ENCODE measurements around the gene PCNX2. TPM values are rescaled to one million over a fixed set of nuclear protein-coding genes. Genes with fewer than 3 reads are reported as not detected.

The PCNX2 gene
- total RNA-seq, 1 experiment from 2014 or later = 50.8 TPM

GRCh38 chr1:233289676-233290075, 5.8 kb downstream of the PCNX2 start (continued):
- no peak for TF ChIP-seq ZNF532 (CRISPR knock-in tag; IDR thresholded peaks at IDR 0.05; ENCODE audit: borderline replicate concordance)
- TF ChIP-seq MLX (CRISPR knock-in tag; IDR thresholded peaks at IDR 0.05) = no peak
- no peak for TF ChIP-seq E2F5 (CRISPR knock-in tag; IDR thresholded peaks at IDR 0.05)
- no peak for TF ChIP-seq ATF6 (CRISPR knock-in tag; IDR thresholded peaks at IDR 0.05)
- 0 out of 2 replicates have a peak, but pooled peaks have one; percentile 49 for TF ChIP-seq NFE2L1 (CRISPR knock-in tag; IDR thresholded peaks at IDR 0.05)
- TF ChIP-seq IRF2 (CRISPR knock-in tag; IDR thresholded peaks at IDR 0.05; ENCODE audit: borderline replicate concordance, low read depth) = no peak
- TF ChIP-seq CREB1 (CRISPR knock-in tag; IDR thresholded peaks at IDR 0.05) = no peak
- TF ChIP-seq MAX (CRISPR knock-in tag; IDR thresholded peaks at IDR 0.05) = peak; percentile 77; the same call in 1 of the 2 replicates
- TF ChIP-seq CREM (CRISPR knock-in tag; IDR thresholded peaks at IDR 0.05) = no peak
- TF ChIP-seq ATF2 (CRISPR knock-in tag; IDR thresholded peaks at IDR 0.05; ENCODE audit: borderline replicate concordance, low read depth) = no peak
- peak; percentile 77; the same call in 1 of the 2 replicates for TF ChIP-seq SMAD3 (CRISPR knock-in tag; IDR thresholded peaks at IDR 0.05; ENCODE audit: borderline replicate concordance)
- TF ChIP-seq ZNF281 (CRISPR knock-in tag; IDR thresholded peaks at IDR 0.05) = peak; percentile 70; the same call in 1 of the 2 replicates
- TF ChIP-seq FOXJ3 (CRISPR knock-in tag; IDR thresholded peaks at IDR 0.05; ENCODE audit: borderline replicate concordance) = no peak
- no peak for TF ChIP-seq HMGA2 (CRISPR knock-in tag; IDR thresholded peaks at IDR 0.05)
- TF ChIP-seq ZNF671 (CRISPR knock-in tag; IDR thresholded peaks at IDR 0.05) = no peak
- no peak for TF ChIP-seq ELF4 (CRISPR knock-in tag; IDR thresholded peaks at IDR 0.05; ENCODE audit: low read depth)
- no peak for TF ChIP-seq JUN (CRISPR knock-in tag; IDR thresholded peaks at IDR 0.05)
- TF ChIP-seq ZNF317 (CRISPR knock-in tag; IDR thresholded peaks at IDR 0.05; ENCODE audit: borderline replicate concordance, low read depth) = no peak
- TF ChIP-seq SMAD4 (CRISPR knock-in tag; IDR thresholded peaks at IDR 0.05) = no peak
- no peak for TF ChIP-seq ZSCAN18 (CRISPR knock-in tag; IDR thresholded peaks at IDR 0.05)
- no peak for TF ChIP-seq ZNF138 (CRISPR knock-in tag; conservative IDR thresholded peaks at IDR 0.05)
- no peak for TF ChIP-seq TP53 (CRISPR knock-in tag; IDR thresholded peaks at IDR 0.05)
- TF ChIP-seq ZNF232 (CRISPR knock-in tag; IDR thresholded peaks at IDR 0.05) = no peak
- no peak for TF ChIP-seq ZNF512 (CRISPR knock-in tag; IDR thresholded peaks at IDR 0.05; ENCODE audit: borderline replicate concordance)
- 0 out of 2 replicates have a peak, but pooled peaks have one; percentile 27 for TF ChIP-seq TEAD4 (CRISPR knock-in tag; IDR thresholded peaks at IDR 0.05)

Data from WTC11 (cell line).